ENCODE results near the gene CDH2. TPM values are rescaled to one million over a fixed set of nuclear protein-coding genes. Genes with fewer than 3 reads are reported as not detected.

CDH2 gene
- total RNA-seq, 3 donors from 2014 or later: 0.63 to 11.0 (median 0.67) TPM

DNA sequence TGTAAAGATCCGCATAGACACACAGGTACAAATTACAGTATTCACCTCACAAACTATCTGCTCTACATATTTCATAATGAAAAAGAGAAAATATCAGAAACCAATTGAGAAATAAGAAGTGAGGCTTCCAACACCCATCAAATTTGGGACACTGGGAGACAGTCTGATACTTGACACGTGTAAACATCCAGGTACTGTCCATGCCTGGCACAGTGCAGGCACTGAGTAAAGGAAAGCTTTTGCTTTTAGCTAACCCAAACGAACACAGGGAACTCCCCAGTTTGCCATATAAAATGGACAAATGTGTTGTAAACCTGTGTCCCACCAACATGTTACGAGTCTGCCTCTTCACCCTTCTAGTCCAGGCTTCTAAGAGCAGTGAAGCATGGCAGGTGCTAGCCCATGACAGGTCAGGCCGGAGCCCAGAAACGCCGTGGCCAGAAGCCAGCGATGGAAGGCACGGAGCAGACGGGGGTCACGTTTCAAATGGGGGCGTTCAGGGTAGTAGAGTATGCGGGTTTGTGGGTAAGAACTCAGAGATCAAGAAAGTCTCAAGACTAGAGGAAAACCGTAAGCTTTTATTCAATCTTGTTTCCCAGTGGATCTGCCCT is 27.0 kb downstream of the CDH2 start:
- ATAC-seq (no peak), DNase-seq (no peak)
- intact Hi-C loops (cut with DNase I, micrococcal nuclease): no loop called here
- no peaks in the 10 kb centered on the region for H3K4me1 ChIP-seq (ENCODE audit: low read depth)
- TF ChIP-seq, protein P1, sequence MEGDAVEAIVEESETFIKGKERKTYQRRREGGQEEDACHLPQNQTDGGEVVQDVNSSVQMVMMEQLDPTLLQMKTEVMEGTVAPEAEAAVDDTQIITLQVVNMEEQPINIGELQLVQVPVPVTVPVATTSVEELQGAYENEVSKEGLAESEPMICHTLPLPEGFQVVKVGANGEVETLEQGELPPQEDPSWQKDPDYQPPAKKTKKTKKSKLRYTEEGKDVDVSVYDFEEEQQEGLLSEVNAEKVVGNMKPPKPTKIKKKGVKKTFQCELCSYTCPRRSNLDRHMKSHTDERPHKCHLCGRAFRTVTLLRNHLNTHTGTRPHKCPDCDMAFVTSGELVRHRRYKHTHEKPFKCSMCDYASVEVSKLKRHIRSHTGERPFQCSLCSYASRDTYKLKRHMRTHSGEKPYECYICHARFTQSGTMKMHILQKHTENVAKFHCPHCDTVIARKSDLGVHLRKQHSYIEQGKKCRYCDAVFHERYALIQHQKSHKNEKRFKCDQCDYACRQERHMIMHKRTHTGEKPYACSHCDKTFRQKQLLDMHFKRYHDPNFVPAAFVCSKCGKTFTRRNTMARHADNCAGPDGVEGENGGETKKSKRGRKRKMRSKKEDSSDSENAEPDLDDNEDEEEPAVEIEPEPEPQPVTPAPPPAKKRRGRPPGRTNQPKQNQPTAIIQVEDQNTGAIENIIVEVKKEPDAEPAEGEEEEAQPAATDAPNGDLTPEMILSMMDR (IDR thresholded peaks at IDR 0.05): no peak
- no peaks in the 10 kb centered on the region for H3K9me3 ChIP-seq
- H3K4me3 ChIP-seq: no peak overlapping the region
- H3K36me3 ChIP-seq (ENCODE audit: low read depth): no peaks in the 10 kb centered on the region

DNA sequence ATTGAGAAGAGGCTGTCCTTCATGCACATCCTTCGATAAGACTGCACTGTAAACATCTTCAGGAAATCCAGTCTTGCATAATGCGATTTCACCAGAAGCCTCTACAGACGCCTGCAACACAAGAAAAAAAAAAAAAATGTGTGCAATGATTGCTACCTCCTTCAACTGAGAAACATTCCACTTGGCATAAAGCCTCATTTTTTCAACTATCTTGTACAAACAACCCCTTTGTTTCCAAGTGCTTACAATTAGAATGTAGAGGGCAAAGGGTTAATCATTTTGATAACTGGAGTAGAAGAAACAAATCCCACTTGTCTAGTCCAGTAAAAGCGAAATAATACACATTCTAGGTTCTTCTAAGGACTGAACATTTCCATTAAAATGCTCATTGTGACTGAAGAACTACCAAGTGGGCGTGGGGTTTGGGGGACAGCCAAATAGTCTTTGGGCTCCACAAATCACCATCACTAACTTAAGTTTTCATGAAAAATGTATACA is 29.2 kb downstream of the CDH2 start:
- Histone ChIP-seq H3K9me3 (no peaks in the 10 kb centered on the region), H3K36me3 (ENCODE audit: low read depth) (no peaks in the 10 kb centered on the region), H3K4me1 (ENCODE audit: low read depth) (no peaks in the 10 kb centered on the region), H3K4me3 (no peak overlapping the region)
- intact Hi-C loops (cut with DNase I, micrococcal nuclease): no loop called here
- no peak for ATAC-seq
- TF ChIP-seq, protein P1 (IDR thresholded peaks at IDR 0.05): no peak
- no peak for DNase-seq

GRCh38 chr18:28143725-28144124 is 33.2 kb downstream of the CDH2 start:
- ATAC-seq: no peak
- no peak overlapping the region for H3K4me3 ChIP-seq
- H3K36me3 ChIP-seq (ENCODE audit: low read depth): no peaks in the 10 kb centered on the region
- H3K9me3 ChIP-seq: no peaks in the 10 kb centered on the region
- H3K4me1 ChIP-seq (ENCODE audit: low read depth): no peaks in the 10 kb centered on the region
- DNase-seq: no peak
- intact Hi-C loops (cut with DNase I, micrococcal nuclease): no loop called here
- TF ChIP-seq, protein P1 (IDR thresholded peaks at IDR 0.05): no peak

- no peaks in the 10 kb centered on the region for H3K36me3 ChIP-seq (ENCODE audit: low read depth)
- H3K4me1 ChIP-seq (ENCODE audit: low read depth): no peaks in the 10 kb centered on the region
- ATAC-seq: no peak
- H3K9me3 ChIP-seq: no peaks in the 10 kb centered on the region
- intact Hi-C loops (cut with DNase I, micrococcal nuclease): no loop called here
- no peak overlapping the region for H3K4me3 ChIP-seq
- no peak for DNase-seq
- TF ChIP-seq, protein P1 (IDR thresholded peaks at IDR 0.05): no peak
Observed at GRCh38 chr18:28138816-28139215, 38.1 kb downstream of the CDH2 start.

DNA sequence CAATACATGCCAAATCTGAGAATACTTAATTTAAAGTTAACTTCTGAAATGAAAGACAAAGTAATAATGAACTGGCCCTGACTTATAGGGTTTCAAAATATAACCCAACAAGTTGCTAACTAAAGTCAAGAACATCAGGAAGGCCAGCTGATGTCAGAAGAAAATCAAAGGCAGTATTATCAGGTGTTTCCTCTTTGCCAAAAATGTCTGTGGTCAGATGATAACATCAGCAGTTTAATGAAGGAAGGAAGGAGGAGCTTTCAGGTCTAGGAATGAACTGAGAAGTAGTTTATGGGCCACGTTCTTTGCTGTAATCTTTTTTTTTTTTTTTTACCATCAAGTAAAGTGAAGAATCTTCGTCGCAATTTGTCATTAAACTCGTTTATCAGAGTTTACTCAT is 40.9 kb downstream of the CDH2 start:
- Histone ChIP-seq H3K36me3 (ENCODE audit: low read depth) (no peaks in the 10 kb centered on the region), H3K4me3 (no peak overlapping the region), H3K4me1 (ENCODE audit: low read depth) (no peaks in the 10 kb centered on the region), H3K9me3 (no peaks in the 10 kb centered on the region)
- DNase-seq (no peak), ATAC-seq (no peak)
- TF ChIP-seq, protein P1 (IDR thresholded peaks at IDR 0.05): no peak
- intact Hi-C loops (cut with DNase I, micrococcal nuclease): no loop called here

- intact Hi-C loops (cut with DNase I, micrococcal nuclease): no loop called here
- H3K36me3 ChIP-seq (ENCODE audit: low read depth): no peaks in the 10 kb centered on the region
Observed at GRCh38 chr18:28134774-28135173, 42.2 kb downstream of the CDH2 start.

More at GRCh38 chr18:28134774-28135173, 42.2 kb downstream of the CDH2 start:
- no peak overlapping the region for H3K4me3 ChIP-seq
- H3K4me1 ChIP-seq (ENCODE audit: low read depth): no peaks in the 10 kb centered on the region
- DNase-seq: no peak
- no peaks in the 10 kb centered on the region for H3K9me3 ChIP-seq
- no peak for ATAC-seq
- TF ChIP-seq, protein P1 (IDR thresholded peaks at IDR 0.05): no peak

All from mucosa of descending colon (tissue), 3 donors.